NB4 (cell line): ENCODE measurements around the gene ARHGEF7.

ENCODE experiments used
- DNase-seq: peaks from one replicate; pipeline ENCODE4 v3.0.0; 2010; ENCODE audit warnings: low read depth
- H3K4me3 ChIP-seq: one replicate; pipeline ENCODE4 v1.5.1; 2011; ENCODE audit warnings: mild to moderate bottlenecking, low read depth, low read length, moderate library complexity
- MYC ChIP-seq: IDR thresholded peaks from 2 replicates; pipeline ENCODE4 v1.6.1; 2011; ENCODE audit warnings: low read depth, low read length
- POLR2A ChIP-seq: IDR thresholded peaks from 2 replicates; pipeline ENCODE4 v1.6.1; 2011; ENCODE audit warnings: mild to moderate bottlenecking; ENCODE audit not compliant: insufficient read length; ENCODE audit errors: extremely low read depth
- TF ChIP-seq, protein P1 (sequence below): IDR thresholded peaks from one replicate; pipeline ENCODE4 v1.5.1; 2012; ENCODE audit warnings: low read depth, low read length
- TF ChIP-seq, protein P2 (sequence below): IDR thresholded peaks from 2 replicates; pipeline ENCODE4 v1.6.1; 2011; ENCODE audit warnings: low read depth, low read length

The ARHGEF7 gene

DNA sequence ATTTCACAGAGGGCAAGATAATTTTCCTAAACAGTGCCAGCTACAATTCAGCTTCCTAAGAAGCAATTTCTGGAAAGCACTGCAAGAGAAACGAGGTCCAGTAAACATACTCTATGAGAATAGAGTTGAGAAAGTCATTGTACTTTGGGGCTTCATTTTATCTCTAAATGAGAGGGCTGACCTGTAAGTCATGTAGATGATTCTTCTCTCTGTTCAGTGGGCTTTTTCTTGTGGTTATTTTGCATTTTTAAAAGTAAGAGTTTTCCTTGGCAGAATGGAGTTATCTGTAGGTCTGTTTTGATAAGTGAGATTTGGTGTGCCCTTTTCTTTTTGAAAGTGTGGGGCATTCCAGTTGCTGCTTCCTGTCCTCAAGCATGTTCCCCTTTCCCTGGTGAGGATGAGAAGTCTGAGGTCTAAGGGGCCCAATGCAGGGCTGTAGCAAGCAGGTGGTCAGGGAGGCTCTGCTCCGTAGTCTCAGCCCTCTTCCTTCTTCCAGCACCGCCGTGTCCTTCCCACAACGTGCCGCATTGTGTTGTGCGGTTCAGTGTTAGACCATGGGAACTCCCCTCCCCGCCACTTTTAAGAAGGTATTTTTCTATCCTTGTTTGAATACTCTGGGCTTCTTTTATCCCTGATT is 86.3 kb downstream of the ARHGEF7 start:
- TF ChIP-seq, protein P1, sequence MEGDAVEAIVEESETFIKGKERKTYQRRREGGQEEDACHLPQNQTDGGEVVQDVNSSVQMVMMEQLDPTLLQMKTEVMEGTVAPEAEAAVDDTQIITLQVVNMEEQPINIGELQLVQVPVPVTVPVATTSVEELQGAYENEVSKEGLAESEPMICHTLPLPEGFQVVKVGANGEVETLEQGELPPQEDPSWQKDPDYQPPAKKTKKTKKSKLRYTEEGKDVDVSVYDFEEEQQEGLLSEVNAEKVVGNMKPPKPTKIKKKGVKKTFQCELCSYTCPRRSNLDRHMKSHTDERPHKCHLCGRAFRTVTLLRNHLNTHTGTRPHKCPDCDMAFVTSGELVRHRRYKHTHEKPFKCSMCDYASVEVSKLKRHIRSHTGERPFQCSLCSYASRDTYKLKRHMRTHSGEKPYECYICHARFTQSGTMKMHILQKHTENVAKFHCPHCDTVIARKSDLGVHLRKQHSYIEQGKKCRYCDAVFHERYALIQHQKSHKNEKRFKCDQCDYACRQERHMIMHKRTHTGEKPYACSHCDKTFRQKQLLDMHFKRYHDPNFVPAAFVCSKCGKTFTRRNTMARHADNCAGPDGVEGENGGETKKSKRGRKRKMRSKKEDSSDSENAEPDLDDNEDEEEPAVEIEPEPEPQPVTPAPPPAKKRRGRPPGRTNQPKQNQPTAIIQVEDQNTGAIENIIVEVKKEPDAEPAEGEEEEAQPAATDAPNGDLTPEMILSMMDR: no peak
- no peak for TF ChIP-seq MYC
- DNase-seq: no peak
- H3K4me3 ChIP-seq: no peak overlapping the region

DNA sequence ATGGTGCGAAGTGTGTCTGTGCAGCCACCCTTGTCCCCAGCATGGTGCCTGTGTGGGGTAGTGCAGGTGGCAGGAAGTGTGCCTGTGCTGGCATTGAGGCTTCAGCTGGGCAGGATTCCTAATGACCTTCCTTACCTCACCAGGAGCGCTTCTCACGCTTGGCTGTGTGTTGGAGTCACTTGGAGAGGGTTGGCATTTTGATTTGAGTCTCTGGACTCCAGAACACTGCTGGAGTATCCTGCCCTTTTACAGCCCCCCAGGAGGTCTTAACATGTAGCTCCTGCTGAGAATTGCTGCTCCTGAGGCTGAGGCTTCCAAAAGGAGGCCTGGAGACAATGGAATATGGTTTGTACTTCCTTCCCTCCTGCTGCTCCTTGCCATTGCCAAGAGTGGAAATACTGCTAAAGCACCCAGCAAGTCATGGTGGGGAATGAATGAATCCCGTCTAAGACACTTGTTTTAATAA is 87.1 kb downstream of the ARHGEF7 start:
- no peak overlapping the region for H3K4me3 ChIP-seq

DNA sequence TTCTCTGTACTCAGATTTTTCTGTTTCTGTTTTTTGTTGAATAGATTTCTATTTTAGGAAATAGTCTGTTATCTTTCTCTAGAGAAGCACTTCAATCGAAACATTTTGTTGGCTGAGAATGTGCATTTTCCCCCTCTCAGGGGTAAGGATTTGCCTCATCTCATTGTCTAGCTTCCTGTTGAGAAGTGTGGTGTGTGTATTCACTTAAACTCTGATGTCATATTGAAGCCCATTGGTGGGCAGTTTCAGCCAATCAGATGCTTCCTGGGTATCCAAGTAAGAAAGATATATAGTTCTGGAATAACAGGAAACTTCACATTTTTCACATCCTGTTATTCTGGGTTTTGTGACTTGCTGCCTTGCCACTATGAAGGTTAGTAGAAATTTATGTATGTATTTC is 87.6 kb downstream of the ARHGEF7 start:
- TF ChIP-seq POLR2A (no peak), MYC (no peak)
- TF ChIP-seq, protein P2, sequence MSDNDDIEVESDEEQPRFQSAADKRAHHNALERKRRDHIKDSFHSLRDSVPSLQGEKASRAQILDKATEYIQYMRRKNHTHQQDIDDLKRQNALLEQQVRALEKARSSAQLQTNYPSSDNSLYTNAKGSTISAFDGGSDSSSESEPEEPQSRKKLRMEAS: no peak
- TF ChIP-seq, protein P1: no peak
- peak; percentile 54 for DNase-seq
- no peak overlapping the region for H3K4me3 ChIP-seq

More for the DNA sequence above, 87.1 kb downstream of the ARHGEF7 start:
- TF ChIP-seq, protein P1: no peak
- TF ChIP-seq POLR2A: no peak
- no peak for TF ChIP-seq MYC
- TF ChIP-seq, protein P2: no peak
- no peak for DNase-seq

DNA sequence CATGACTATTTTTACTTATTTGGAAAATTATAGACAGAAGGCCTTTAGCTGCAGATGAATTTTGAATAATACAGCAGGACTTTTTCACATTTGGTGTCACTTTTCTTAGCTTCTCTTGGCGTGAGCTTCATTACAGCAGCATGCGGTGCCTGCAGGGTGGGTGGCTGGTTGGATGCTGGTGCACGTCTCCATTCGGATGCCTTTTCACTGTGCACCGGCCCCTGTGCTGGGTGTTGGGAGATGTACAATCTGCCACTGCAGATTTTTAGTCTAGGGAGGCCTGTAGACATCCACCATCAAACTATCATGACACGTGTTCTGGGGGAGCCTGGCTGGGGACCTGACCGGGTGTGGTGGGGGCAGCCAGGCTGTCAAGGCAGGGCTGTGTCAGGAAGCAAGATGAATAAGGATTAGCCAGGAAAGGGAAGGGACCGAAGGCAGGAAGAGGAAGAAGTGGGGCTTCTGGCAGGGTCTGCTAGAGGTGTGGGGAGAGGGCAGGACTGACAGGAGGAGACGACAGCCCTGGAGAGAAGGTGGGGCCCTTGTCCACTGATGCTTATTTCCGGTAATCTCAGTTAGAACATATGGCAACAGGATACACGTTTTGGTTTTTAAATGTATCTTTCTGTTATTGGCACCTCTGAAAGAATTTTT is 88.8 kb downstream of the ARHGEF7 start:
- no peak overlapping the region for H3K4me3 ChIP-seq
- DNase-seq: no peak
- TF ChIP-seq POLR2A (no peak), MYC (no peak)
- TF ChIP-seq, protein P1: no peak
- TF ChIP-seq, protein P2: no peak

DNA sequence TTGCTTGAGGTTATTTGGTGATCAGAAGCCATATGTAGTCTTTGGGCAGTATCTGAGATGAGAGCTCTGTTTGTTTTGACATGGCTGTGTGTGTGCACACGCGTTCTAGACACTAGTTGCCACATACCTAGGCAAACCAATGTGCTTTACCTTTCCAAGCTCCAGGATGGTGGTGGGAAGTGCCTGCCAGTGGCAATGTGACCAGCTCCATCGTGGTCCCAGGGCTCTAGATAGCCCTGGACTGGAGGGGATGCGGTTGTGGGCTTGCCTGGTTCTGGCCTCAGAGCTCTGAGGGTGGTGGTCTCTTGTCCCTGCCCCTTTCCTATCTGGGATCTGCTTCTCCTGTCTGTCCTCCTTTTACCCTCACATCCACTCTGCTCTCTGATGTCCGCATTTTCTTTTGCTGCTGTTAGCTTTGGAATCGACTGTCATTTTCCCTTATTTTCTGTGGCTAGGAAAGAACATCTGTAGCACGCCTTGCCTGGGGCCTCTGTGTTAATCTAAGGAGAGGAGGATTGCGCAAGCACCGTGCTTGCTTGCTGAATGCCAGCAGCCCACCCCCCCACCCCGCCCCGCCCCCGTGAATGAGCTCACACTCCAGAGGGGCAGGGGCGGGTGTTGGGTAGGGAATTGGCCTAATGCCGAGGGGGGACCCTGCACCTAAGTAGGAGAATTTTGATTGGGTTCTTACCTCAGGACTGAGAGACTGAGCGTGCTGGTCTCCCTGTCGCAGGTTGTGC is 89.5 kb downstream of the ARHGEF7 start:
- peak; percentile 75 for DNase-seq
- no peak overlapping the region for H3K4me3 ChIP-seq
- TF ChIP-seq POLR2A (no peak), MYC (no peak)
- TF ChIP-seq, protein P2: no peak
- TF ChIP-seq, protein P1: no peak
